PC-3 (cell line): Measurements from ENCODE around the gene CDC27. TPM values are rescaled to one million over a fixed set of nuclear protein-coding genes. Genes with fewer than 3 reads are reported as not detected.

Source experiments
- ATAC-seq: fragments of 200-7000 bp; cut with Tn5 transposase; 2 replicates; pipeline ENCODE4 v1.9.1; 2020; ENCODE audit warnings: mild to moderate bottlenecking, moderate library complexity
- BruUV-seq: library from RNA; stranded (reverse); fragments of 400-500 nt; replicated peaks from 2 replicates; lab custom pipeline; 2021; lab: Mats Ljungman, UMichigan
- CTCF ChIA-PET: fragments of 300-600 bp; sonication (Branson Sonifier 250); formaldehyde crosslinking; loops from one replicate; lab custom pipeline; 2022; ENCODE audit warnings: antibody characterized with exemption; lab: Charles Lee
- POLR2A ChIA-PET: fragments of 300-600 bp; sonication (Branson Sonifier 250); formaldehyde crosslinking; loops from one replicate; lab custom pipeline; 2022; ENCODE audit warnings: antibody characterized with exemption; ENCODE audit not compliant: unreplicated experiment; lab: Charles Lee
- DNase-seq: peaks from one replicate; pipeline ENCODE4 v3.0.0-alpha.2; 2015
- H2AFZ ChIP-seq: fragments of 300-600 bp; sonication (generic); 2 replicates; pipeline ENCODE4 v1.6.0; 2016; ENCODE audit warnings: antibody characterized with exemption, low read length
- H3F3A ChIP-seq: fragments of 300-600 bp; sonication (generic); one replicate; pipeline ENCODE4 v1.6.0; 2017; ENCODE audit warnings: antibody characterized with exemption, low read length, control low read depth, mild to moderate bottlenecking; ENCODE audit not compliant: unreplicated experiment
- H3K27ac ChIP-seq: fragments of 300-600 bp; sonication (generic); 2 replicates; pipeline ENCODE4 v1.5.1; 2016; ENCODE audit warnings: mild to moderate bottlenecking, low read length
- H3K27me3 ChIP-seq: fragments of 300-600 bp; sonication (generic); 2 replicates; pipeline ENCODE4 v1.6.1; 2016; ENCODE audit warnings: low read length, mixed read lengths
- H3K36me3 ChIP-seq: fragments of 300-600 bp; sonication (generic); 2 replicates; pipeline ENCODE4 v1.6.1; 2016; ENCODE audit warnings: low read depth, mixed run types, low read length, mixed read lengths
- H3K4me1 ChIP-seq: fragments of 300-600 bp; sonication (generic); 2 replicates; pipeline ENCODE4 v1.5.1; 2016; ENCODE audit warnings: low read length; ENCODE audit not compliant: insufficient read depth
- H3K4me2 ChIP-seq: fragments of 300-600 bp; sonication (generic); 2 replicates; pipeline ENCODE4 v1.6.0; 2016; ENCODE audit warnings: low read length
- H3K4me3 ChIP-seq: fragments of 300-600 bp; sonication (generic); 2 replicates; pipeline ENCODE4 v1.5.1; 2016; ENCODE audit warnings: mild to moderate bottlenecking, low read length, mixed read lengths
- H3K79me2 ChIP-seq: fragments of 300-600 bp; sonication (generic); 2 replicates; pipeline ENCODE4 v1.6.1; 2017; ENCODE audit warnings: low read length, mixed read lengths
- H3K9ac ChIP-seq: fragments of 300-600 bp; sonication (generic); 2 replicates; pipeline ENCODE4 v1.6.0; 2016; ENCODE audit warnings: mild to moderate bottlenecking, low read length
- H3K9me2 ChIP-seq: fragments of 300-600 bp; sonication (generic); replicated peaks from 2 replicates; pipeline ENCODE4 v1.6.1; 2016; ENCODE audit warnings: mixed run types, low read length, mixed read lengths
- H3K9me3 ChIP-seq: fragments of 300-600 bp; sonication (generic); 2 replicates; pipeline ENCODE4 v1.6.1; 2016; ENCODE audit warnings: low read length, mixed read lengths
- H4K20me1 ChIP-seq: fragments of 300-600 bp; sonication (generic); 2 replicates; pipeline ENCODE4 v1.6.1; 2016; ENCODE audit warnings: low read length, mixed read lengths
- CTCF ChIP-seq: fragments of 300-600 bp; sonication (generic); conservative IDR thresholded peaks from 2 replicates; pipeline ENCODE4 v1.5.1; 2017; ENCODE audit warnings: antibody characterized with exemption, low read depth, mild to moderate bottlenecking, low read length
- EZH2 ChIP-seq: fragments of 300-600 bp; sonication (generic); IDR thresholded peaks from one replicate; pipeline ENCODE4 v1.6.1; 2017; ENCODE audit warnings: antibody characterized with exemption, mild to moderate bottlenecking, low read length; ENCODE audit not compliant: unreplicated experiment
- EZH2phosphoT487 ChIP-seq: fragments of 300-600 bp; sonication (generic); IDR thresholded peaks from 2 replicates; pipeline ENCODE4 v1.6.1; 2018; ENCODE audit warnings: mild to moderate bottlenecking, antibody characterized with exemption, low read length, borderline replicate concordance
- intact Hi-C: fragments of 100-400 bp; cut with micrococcal nuclease; formaldehyde crosslinking; loops from 2 replicates; pipeline ENCODE4 v1.9.0; 2023
- total RNA-seq: library from RNA; depleted of rRNA; stranded (reverse); fragments of >200 nt; gene quantifications from 2 replicates; pipeline ENCODE4 v1.2.3, GENCODE V29; 2014

The CDC27 gene
- total RNA-seq, 1 experiment from 2014 or later = 167 TPM

GRCh38 chr17:47204722-47205418 is 15.8 kb upstream of the CDC27 start:
- DNase-seq (peak; percentile 26), ATAC-seq (peak; percentile 53)
- no peaks in the 10 kb centered on the region for H3K27me3 ChIP-seq
- H3K4me3 ChIP-seq = no peak overlapping the region
- no peaks in the 10 kb centered on the region for H3K4me1 ChIP-seq
- ChIA-PET POLR2A (interaction anchor here (0.6 kb wide), 1 partner anchor 15 kb away, joined by 3 read pairs; no protein-coding TSS in a partner anchor), CTCF (no interaction called here)
- H4K20me1 ChIP-seq = no peaks in the 10 kb centered on the region
- no peaks in the 10 kb centered on the region for H3K9me3 ChIP-seq
- no TSS peak for BruUV-seq
- intact Hi-C loops = no loop called here
- no peak overlapping the region for H2AFZ ChIP-seq
- no peaks in the 10 kb centered on the region for H3K79me2 ChIP-seq
- no peak overlapping the region for H3K9ac ChIP-seq
- H3K4me2 ChIP-seq = no peak overlapping the region
- H3K9me2 ChIP-seq = no peaks in the 10 kb centered on the region
- no peak overlapping the region for H3K27ac ChIP-seq
- H3K36me3 ChIP-seq = no peaks in the 10 kb centered on the region
- TF ChIP-seq EZH2 = no peak
- TF ChIP-seq EZH2phosphoT487 = no peak
- no peak for TF ChIP-seq CTCF
- H3F3A ChIP-seq = no peaks in the 10 kb centered on the region

- Histone ChIP-seq H3K4me2 (no peak overlapping the region), H3K79me2 (no peaks in the 10 kb centered on the region), H3K9me3 (no peaks in the 10 kb centered on the region), H2AFZ (no peak overlapping the region), H3F3A (no peaks in the 10 kb centered on the region), H3K27ac (no peak overlapping the region), H3K4me1 (no peaks in the 10 kb centered on the region), H3K4me3 (no peak overlapping the region), H3K9ac (no peak overlapping the region), H3K9me2 (no peaks in the 10 kb centered on the region), H3K27me3 (no peaks in the 10 kb centered on the region), H4K20me1 (no peaks in the 10 kb centered on the region), H3K36me3 (no peaks in the 10 kb centered on the region)
- ChIA-PET CTCF (interaction anchor here (0.6 kb wide), 1 partner anchor 190 kb away, joined by 3 read pairs; no protein-coding TSS in a partner anchor), POLR2A (interaction anchor here (0.7 kb wide), 1 partner anchor 73 kb away, joined by 4 read pairs; no protein-coding TSS in a partner anchor)
- ATAC-seq = no peak
- BruUV-seq = no TSS peak
- TF ChIP-seq EZH2phosphoT487 (no peak), CTCF (no peak), EZH2 (no peak)
- no peak for DNase-seq
- intact Hi-C loops = no loop called here
Observed at GRCh38 chr17:47203984-47204721, 15.1 kb upstream of the CDC27 start.

- ChIA-PET POLR2A (no interaction called here), CTCF (no interaction called here)
- Histone ChIP-seq H3K9me2 (no peaks in the 10 kb centered on the region), H2AFZ (no peak overlapping the region), H3K4me3 (no peak overlapping the region), H3K9ac (no peak overlapping the region), H3K36me3 (no peaks in the 10 kb centered on the region), H3F3A (no peaks in the 10 kb centered on the region), H4K20me1 (no peaks in the 10 kb centered on the region), H3K79me2 (no peaks in the 10 kb centered on the region), H3K9me3 (no peaks in the 10 kb centered on the region), H3K27ac (no peak overlapping the region), H3K4me1 (no peaks in the 10 kb centered on the region), H3K4me2 (no peak overlapping the region), H3K27me3 (no peaks in the 10 kb centered on the region)
- DNase-seq = no peak
- TF ChIP-seq EZH2 (no peak), CTCF (no peak)
- no TSS peak for BruUV-seq
- no peak for ATAC-seq
- intact Hi-C loops = no loop called here
Observed at GRCh38 chr17:47201166-47201565, 12.1 kb upstream of the CDC27 start.
